Fibroblast of pulmonary artery (primary cell): ENCODE measurements around the gene SAA2.
"Not testable (repeated sequence)": the region's sequence is repeated elsewhere in the genome, so short reads cannot be mapped to it uniquely, and the experiment has no call there.

Experiments
- DNase-seq: peaks from one replicate; pipeline ENCODE4 v3.0.0-alpha.2; 2010; ENCODE audit warnings: low read depth
- H3K4me3 ChIP-seq: replicated peaks from 2 replicates; pipeline ENCODE4 v1.5.1; 2011; ENCODE audit warnings: low read depth, mild to moderate bottlenecking, control low read depth, low read length, moderate library complexity
- TF ChIP-seq, protein P1 (sequence below): IDR thresholded peaks from 2 replicates; pipeline ENCODE4 v1.5.1; 2011; ENCODE audit warnings: mild to moderate bottlenecking, control low read depth, low read length, inconsistent platforms; ENCODE audit errors: missing control alignments

SAA2 gene

DNA sequence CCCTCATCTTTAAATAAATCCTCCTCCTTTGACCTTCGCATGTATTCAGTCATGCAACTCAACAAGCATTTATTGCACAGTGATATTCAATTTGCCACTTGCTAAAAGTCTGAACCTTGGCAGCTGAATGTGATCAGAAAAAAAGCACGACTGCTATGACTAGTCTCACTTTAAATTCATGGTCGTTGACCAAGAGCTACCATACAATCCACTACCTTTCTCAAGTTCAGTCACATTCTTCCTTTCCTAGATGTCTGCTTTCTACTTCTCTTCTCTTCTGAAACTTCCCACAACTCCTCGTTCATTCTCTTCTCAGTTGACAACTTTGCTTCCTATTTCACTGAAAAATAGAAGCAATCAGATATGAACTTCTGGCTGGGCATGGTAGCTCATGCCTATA lies 15.6 kb upstream of the SAA2 start:
- TF ChIP-seq, protein P1, sequence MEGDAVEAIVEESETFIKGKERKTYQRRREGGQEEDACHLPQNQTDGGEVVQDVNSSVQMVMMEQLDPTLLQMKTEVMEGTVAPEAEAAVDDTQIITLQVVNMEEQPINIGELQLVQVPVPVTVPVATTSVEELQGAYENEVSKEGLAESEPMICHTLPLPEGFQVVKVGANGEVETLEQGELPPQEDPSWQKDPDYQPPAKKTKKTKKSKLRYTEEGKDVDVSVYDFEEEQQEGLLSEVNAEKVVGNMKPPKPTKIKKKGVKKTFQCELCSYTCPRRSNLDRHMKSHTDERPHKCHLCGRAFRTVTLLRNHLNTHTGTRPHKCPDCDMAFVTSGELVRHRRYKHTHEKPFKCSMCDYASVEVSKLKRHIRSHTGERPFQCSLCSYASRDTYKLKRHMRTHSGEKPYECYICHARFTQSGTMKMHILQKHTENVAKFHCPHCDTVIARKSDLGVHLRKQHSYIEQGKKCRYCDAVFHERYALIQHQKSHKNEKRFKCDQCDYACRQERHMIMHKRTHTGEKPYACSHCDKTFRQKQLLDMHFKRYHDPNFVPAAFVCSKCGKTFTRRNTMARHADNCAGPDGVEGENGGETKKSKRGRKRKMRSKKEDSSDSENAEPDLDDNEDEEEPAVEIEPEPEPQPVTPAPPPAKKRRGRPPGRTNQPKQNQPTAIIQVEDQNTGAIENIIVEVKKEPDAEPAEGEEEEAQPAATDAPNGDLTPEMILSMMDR: no peak
- no peak for DNase-seq
- no peak overlapping the region for H3K4me3 ChIP-seq

DNA sequence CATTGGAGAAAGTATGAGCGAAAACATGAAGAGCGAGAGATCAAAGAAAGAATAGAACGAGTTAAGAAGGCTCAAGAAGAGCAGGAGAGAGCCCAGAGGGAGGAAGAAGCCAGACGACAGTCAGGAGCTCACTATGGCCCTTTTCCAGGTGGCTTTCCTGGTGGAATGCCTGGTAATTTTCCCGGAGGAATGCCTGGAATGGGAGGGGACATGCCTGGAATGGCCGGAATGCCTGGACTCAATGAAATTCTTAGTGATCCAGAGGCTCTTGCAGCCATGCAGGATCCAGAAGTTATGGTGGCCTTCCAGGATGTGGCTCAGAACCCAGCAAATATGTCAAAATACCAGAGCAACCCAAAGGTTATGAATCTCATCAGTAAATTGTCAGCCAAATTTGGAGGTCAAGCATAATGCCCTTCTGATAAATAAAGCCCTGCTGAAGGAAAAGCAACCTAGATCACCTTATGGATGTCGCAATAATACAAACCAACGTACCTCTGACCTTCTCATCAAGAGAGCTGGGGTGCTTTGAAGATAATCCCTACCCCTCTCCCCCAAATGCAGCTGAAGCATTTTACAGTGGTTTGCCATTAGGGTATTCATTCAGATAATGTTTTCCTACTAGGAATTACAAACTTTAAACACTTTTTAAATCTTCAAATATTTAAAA lies 14.3 kb upstream of the SAA2 start:
- not testable (repeated sequence) for DNase-seq, H3K4me3 ChIP-seq

DNA sequence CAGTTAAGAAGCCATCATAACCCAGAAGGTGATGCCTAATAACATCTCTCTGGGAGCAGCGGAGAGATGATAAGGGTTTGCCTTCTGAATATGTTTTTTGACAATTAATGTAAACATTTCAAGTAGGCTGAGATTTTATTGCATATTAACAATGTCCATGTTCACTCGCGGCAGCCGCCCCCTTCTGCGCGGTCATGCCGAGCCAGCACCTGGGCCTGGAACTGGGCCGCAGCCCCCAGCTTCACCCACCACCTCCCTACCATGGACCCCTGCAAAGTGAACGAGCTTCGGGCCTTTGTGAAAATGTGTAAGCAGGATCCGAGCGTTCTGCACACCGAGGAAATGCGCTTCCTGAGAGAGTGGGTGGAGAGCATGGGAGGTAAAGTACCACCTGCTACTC lies 13.3 kb upstream of the SAA2 start:
- no peak for DNase-seq
- TF ChIP-seq, protein P1: no peak
- no peak overlapping the region for H3K4me3 ChIP-seq

DNA sequence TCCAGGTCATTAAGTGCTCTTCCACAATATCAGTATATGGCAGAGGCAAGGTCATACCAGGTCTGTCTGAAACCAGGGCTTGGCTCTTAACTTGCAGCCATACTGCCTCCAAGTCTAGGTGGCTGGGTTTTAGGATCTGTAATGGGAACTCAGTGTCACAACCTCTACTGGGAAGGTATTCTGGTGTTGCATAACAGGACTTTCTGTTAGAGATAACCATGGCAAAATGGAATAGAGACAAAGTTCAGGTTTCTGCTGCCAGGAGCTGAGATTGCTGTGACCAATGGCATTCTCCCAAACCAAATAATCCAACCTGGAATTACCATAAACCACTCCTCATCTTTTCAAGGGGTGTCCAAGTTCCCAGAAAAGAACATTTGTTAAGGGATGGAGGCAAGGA lies 10.8 kb upstream of the SAA2 start:
- no peak overlapping the region for H3K4me3 ChIP-seq
- no peak for DNase-seq
- TF ChIP-seq, protein P1: no peak

DNA sequence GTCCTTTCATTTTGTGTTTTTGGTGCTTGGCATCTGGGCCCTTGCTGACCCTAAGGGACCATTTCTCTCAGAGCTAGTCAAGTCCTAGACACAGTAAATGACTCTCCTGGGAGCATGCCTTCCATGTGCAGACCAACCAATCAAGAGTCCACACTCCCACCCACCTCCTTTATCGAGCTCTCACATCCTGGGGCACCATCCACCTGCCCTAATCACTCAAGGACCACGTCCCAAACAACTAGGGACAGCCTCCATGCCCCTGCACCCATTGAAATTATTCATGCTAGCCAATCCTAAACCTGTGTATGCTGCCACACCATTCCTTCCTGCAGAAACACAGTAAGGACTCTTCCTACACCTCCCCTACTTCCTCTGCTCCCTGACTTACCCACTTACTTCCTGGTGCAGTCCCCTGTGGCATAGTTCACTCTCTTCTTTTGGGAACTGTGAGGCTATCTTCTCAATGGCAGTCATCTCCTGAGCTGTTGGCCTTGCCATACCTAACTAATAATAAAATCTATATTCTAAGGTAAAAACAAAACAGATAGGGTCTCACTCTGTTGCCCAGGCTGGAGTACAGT lies 6.4 kb upstream of the SAA2 start:
- no peak for DNase-seq
- H3K4me3 ChIP-seq: no peak overlapping the region
- TF ChIP-seq, protein P1: no peak

DNA sequence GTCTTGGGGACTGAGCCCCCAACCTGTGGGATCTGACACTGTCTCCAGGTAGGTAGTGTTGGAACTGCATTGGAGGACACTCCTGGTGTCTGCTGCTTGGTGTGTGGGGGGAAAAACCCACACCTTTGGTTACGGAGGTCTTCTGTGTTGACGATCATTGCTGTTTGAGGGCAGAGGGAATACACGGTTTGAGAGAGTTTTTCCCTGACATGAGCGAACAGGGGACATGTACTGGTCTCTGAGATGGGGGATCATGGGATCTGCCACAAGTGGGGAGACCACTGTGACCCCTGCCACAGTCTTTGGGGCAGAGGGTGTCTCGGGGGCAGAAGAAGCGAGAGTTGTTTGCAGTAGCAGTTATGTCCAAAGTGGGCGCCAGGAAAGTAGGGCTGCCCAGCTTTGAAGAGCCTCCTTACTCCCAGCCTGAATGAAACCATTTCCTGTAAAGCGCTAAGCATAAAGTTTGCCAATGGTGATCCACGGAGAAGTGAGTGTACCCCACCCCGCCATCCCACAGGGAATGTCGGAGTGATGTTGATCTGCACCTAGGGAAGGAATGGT lies 5.4 kb upstream of the SAA2 start:
- DNase-seq: no peak
- no peak overlapping the region for H3K4me3 ChIP-seq
- TF ChIP-seq, protein P1: no peak

DNA sequence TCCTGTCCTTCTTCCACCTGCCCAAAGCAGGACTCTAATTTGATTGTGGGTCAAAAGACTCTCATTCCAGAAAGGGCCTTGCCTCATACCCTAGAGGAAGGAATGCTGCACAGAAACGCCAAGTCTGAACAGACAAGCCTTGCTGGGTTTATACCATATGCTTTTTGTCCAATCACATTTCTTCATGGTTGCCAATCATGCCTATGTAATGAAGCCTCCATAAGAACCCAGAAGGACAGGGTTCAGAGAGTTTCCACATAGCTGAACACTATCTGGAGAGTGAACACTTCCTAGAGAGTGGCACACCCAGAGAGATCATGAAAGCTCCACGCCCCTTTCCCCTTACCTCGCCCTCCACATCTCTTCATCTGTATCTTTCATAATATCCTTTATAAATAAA lies 4.8 kb upstream of the SAA2 start:
- no peak for DNase-seq
- TF ChIP-seq, protein P1: no peak
- H3K4me3 ChIP-seq: no peak overlapping the region

DNA sequence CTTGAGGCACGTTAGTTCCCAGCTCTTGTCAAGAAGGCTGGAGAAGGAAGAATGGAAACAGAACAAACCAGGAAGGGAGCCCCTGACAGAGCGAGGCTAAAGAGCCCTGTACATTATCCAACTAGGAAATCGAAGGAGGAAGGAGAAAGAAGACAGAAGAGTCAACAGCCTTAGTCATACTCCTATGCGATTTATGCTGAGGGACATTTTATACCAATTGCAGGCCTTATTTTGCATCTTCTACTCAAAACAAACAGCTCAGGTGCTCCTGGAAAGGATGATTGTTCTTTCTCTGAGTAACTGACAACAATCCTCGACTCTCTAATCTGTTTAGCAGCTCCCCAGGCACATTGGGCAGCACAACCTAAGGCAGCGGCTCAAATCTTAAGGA lies 1.3 kb downstream of the SAA2 start:
- H3K4me3 ChIP-seq, DNase-seq: not testable (repeated sequence)

DNA sequence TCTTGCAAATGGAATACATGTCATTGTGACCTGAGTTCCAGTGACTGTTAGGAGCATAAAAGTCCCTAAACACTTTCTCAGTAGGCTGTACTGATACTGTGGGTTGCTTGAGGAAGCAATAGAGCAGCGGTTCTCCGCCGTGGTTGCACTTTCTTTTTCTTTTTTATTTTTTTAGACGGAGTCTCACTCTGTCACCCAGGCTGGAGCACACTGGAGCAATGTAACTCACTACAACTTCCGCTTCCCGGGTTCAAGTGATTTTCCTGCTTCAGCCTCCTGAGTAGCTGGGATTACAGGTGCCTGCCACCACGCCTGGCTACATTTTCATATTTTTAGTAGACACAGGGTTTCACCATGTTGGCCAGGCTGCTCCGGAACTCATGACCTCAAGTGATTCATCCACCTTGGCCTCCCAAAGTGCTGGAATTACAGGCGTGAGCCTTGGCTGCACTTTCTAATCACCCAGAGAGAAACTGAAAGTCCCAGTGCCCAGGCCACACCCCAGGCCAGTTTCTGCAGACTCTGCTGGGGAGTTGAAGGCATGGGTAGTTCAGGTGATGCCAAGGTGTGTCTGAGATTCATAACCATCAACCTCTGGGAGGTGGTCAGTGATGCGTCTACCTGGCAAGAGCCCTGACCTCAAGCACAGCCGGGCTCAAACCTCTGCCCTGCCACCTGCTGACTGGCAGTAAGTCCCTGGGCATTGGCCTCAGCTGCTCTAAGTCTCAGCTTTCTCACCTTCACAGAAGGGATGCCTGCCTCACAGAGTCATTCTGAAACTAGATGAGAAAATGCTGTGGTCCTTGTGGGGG lies 1.9 kb downstream of the SAA2 start:
- DNase-seq, H3K4me3 ChIP-seq: not testable (repeated sequence)
